Esophagus muscularis mucosa (tissue), 4 donors: ENCODE data around the gene CLASRP. TPM values are rescaled to one million over a fixed set of nuclear protein-coding genes. Genes with fewer than 3 reads are reported as not detected.

ENCODE experiments used
- DNase-seq: peaks from one replicate; pipeline ENCODE4 v3.0.0-alpha.2; 2017; ENCODE audit errors: extremely low spot score
- H3K27ac ChIP-seq, 4 donors: fragments of 200-600 bp; sonication (generic); replicated peaks in 1 of 4; 1 replicate in 3 of 4; 2 replicates in 1 of 4; pipeline ENCODE4 v1.5.1; 2016 to 2019; ENCODE audit warnings: mild to moderate bottlenecking in 1 of 4
- H3K27me3 ChIP-seq, 4 donors: fragments of 200-600 bp; sonication (generic); one replicate each; pipeline versions ENCODE4 v1.5.1 to v1.6.0; 2016 to 2019
- H3K36me3 ChIP-seq, 4 donors: fragments of 200-600 bp; sonication (generic); one replicate each; pipeline ENCODE4 v1.5.1; 2016 to 2019
- H3K4me1 ChIP-seq, 4 donors: fragments of 200-600 bp; sonication (generic); one replicate each; pipeline ENCODE4 v1.5.1; 2016 to 2019
- H3K4me3 ChIP-seq, 4 donors: fragments of 200-600 bp; sonication (generic); 1 replicate in 2 of 4; 2 replicates in 2 of 4; pipeline ENCODE4 v1.5.1; 2016 to 2019; ENCODE audit warnings: mild to moderate bottlenecking in 4 of 4, moderate library complexity in 1 of 4
- H3K9me3 ChIP-seq, 4 donors: fragments of 200-600 bp; sonication (generic); 1 replicate in 3 of 4; 2 replicates in 1 of 4; pipeline ENCODE4 v1.5.1; 2016 to 2019
- EP300 ChIP-seq: sonication (generic); formaldehyde crosslinking; IDR thresholded peaks from one replicate; pipeline ENCODE4 v1.6.1; 2017; ENCODE audit warnings: antibody characterized with exemption
- POLR2A ChIP-seq: fragments of 450-650 bp; IDR thresholded peaks from one replicate; pipeline ENCODE4 v1.6.1; 2017; ENCODE audit warnings: antibody characterized with exemption, moderate library complexity, mild to moderate bottlenecking, low read depth
- POLR2AphosphoS5 ChIP-seq, 2 donors: sonication (generic); formaldehyde crosslinking; IDR thresholded peaks; one replicate each; pipeline ENCODE4 v1.6.1; 2017; ENCODE audit warnings: antibody characterized with exemption in 2 of 2
- WGBS: methylation state at CpG from one replicate; pipeline ENCODE4 v1.1.5; 2018; 5-methylcytosine and 5-hydroxymethylcytosine counted together
- intact Hi-C: fragments of 100-400 bp; cut with DNase I; formaldehyde crosslinking; loops from one replicate; pipeline ENCODE4 v1.15.1; 2023
- total RNA-seq, 4 donors: library from RNA; depleted of rRNA; stranded (reverse); fragments of >200 nt; gene quantifications; one replicate each; pipeline versions ENCODE4 v1.1.0 to v1.2.1, GENCODE V29; 2016
- TF ChIP-seq, protein P1 (sequence below), 3 experiments: fragments of 200-600 bp in 2 of 3; fragments of 450-650 bp in 1 of 3; sonication (generic) in 2 of 3; IDR thresholded peaks; one replicate each; pipeline ENCODE4 v1.5.1; 2017 to 2019; ENCODE audit warnings: antibody characterized with exemption in 3 of 3, mild to moderate bottlenecking in 2 of 3, moderate library complexity in 1 of 3

Gene CLASRP
- total RNA-seq, 4 donors from 2014 or later = 20.7 to 59.8 (median 32.9) TPM

GRCh38 chr19:45086480-45086879, 47.6 kb downstream of the CLASRP start:
- no peak overlapping the region for H3K27ac ChIP-seq
- TF ChIP-seq POLR2A = no peak
- TF ChIP-seq, protein P1, sequence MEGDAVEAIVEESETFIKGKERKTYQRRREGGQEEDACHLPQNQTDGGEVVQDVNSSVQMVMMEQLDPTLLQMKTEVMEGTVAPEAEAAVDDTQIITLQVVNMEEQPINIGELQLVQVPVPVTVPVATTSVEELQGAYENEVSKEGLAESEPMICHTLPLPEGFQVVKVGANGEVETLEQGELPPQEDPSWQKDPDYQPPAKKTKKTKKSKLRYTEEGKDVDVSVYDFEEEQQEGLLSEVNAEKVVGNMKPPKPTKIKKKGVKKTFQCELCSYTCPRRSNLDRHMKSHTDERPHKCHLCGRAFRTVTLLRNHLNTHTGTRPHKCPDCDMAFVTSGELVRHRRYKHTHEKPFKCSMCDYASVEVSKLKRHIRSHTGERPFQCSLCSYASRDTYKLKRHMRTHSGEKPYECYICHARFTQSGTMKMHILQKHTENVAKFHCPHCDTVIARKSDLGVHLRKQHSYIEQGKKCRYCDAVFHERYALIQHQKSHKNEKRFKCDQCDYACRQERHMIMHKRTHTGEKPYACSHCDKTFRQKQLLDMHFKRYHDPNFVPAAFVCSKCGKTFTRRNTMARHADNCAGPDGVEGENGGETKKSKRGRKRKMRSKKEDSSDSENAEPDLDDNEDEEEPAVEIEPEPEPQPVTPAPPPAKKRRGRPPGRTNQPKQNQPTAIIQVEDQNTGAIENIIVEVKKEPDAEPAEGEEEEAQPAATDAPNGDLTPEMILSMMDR (IDR thresholded peaks at IDR 0.05) = no peak
- TF ChIP-seq EP300 = no peak
- no peak for TF ChIP-seq POLR2AphosphoS5 (IDR thresholded peaks at IDR 0.05)
- peaks cover 7 to 10% (median 10%) of the 10 kb centered on the region in 4 donors for H3K4me1 ChIP-seq
- WGBS = 87% methylated on average over 4 of the region's 4 CpGs
- no peak for DNase-seq
- intact Hi-C loops = no loop called here
- H3K36me3 ChIP-seq = peaks cover 0 to 74% (median 45%) of the 10 kb centered on the region in 4 donors
- H3K27me3 ChIP-seq = no peaks in the 10 kb centered on the region
- no peaks in the 10 kb centered on the region for H3K9me3 ChIP-seq
- H3K4me3 ChIP-seq = no peak overlapping the region

GRCh38 chr19:45087531-45087930, 48.7 kb downstream of the CLASRP start:
- Histone ChIP-seq H3K4me1 (peaks cover 7 to 18% (median 18%) of the 10 kb centered on the region in 4 donors), H3K9me3 (no peaks in the 10 kb centered on the region), H3K4me3 (no peak overlapping the region), H3K36me3 (peaks cover 0 to 64% (median 36%) of the 10 kb centered on the region in 4 donors), H3K27me3 (no peaks in the 10 kb centered on the region), H3K27ac (no peak overlapping the region)
- TF ChIP-seq POLR2AphosphoS5 (IDR thresholded peaks at IDR 0.05) = no peak
- TF ChIP-seq, protein P1 (IDR thresholded peaks at IDR 0.05) = no peak
- no peak for TF ChIP-seq EP300
- no peak for TF ChIP-seq POLR2A
- 72% methylated on average over 11 of the region's 11 CpGs for WGBS
- intact Hi-C loops = no loop called here
- DNase-seq = no peak

DNA sequence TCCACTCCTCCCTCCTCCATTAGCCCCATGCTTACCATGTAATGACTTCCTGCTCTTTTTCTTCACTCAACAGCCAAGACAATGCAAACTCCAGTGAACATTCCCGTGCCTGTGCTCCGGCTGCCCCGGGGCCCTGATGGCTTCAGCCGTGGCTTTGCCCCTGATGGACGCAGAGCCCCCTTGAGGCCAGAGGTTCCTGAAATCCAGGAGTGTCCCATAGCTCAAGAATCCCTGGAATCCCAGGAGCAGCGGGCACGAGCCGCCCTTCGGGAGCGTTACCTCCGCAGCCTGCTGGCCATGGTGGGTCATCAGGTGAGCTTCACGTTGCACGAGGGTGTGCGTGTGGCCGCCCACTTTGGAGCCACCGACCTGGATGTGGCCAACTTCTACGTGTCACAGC, 51.2 kb downstream of the CLASRP start:
- WGBS = 88% methylated on average over 8 of the region's 17 CpGs
- no peak overlapping the region for H3K27ac ChIP-seq
- no peak overlapping the region for H3K4me3 ChIP-seq
- DNase-seq = no peak
- H3K36me3 ChIP-seq = peaks cover 0 to 45% (median 27%) of the 10 kb centered on the region in 4 donors
- intact Hi-C loops = loop anchor here (5.0 kb wide), 1 partner anchor 87 kb away; the partner anchor contains the start of genes BLOC1S3 and TRAPPC6A
- H3K4me1 ChIP-seq = peaks cover 23 to 36% (median 35%) of the 10 kb centered on the region in 4 donors
- no peaks in the 10 kb centered on the region for H3K9me3 ChIP-seq
- no peak for TF ChIP-seq EP300
- H3K27me3 ChIP-seq = no peaks in the 10 kb centered on the region

- peak overlapping the region; percentile 74 to 89 (median 86) for H3K27ac ChIP-seq
- H3K36me3 ChIP-seq = peaks cover 0 to 39% (median 22%) of the 10 kb centered on the region in 4 donors
- H3K27me3 ChIP-seq = no peaks in the 10 kb centered on the region
- 50% methylated on average over 5 of the region's 5 CpGs for WGBS
- intact Hi-C loops = loop anchor here (5.0 kb wide), 1 partner anchor 87 kb away; the partner anchor contains the start of genes BLOC1S3 and TRAPPC6A
- no peaks in the 10 kb centered on the region for H3K9me3 ChIP-seq
- H3K4me1 ChIP-seq = peaks cover 28 to 42% (median 40%) of the 10 kb centered on the region in 4 donors
- peak overlapping the region; percentile 90 to 98 (median 96) for H3K4me3 ChIP-seq
- no peak for DNase-seq
- TF ChIP-seq, protein P1 (IDR thresholded peaks at IDR 0.05) = no peak
- TF ChIP-seq EP300 (no peak), POLR2A (no peak), POLR2AphosphoS5 (IDR thresholded peaks at IDR 0.05) (no peak)
Measured at GRCh38 chr19:45090606-45091005, 51.8 kb downstream of the CLASRP start.

- H3K27me3 ChIP-seq = no peaks in the 10 kb centered on the region
- no peak for TF ChIP-seq POLR2A
- TF ChIP-seq EP300 = no peak
- TF ChIP-seq, protein P1 (IDR thresholded peaks at IDR 0.05) = peak in 1 of 3 experiments; percentile 6
- TF ChIP-seq POLR2AphosphoS5 (IDR thresholded peaks at IDR 0.05) = peak; percentile 84 to 94
Measured at GRCh38 chr19:45091031-45091923, 52.4 kb downstream of the CLASRP start.

More at GRCh38 chr19:45091031-45091923, 52.4 kb downstream of the CLASRP start:
- peak overlapping the region; percentile 85 to 91 (median 88) for H3K27ac ChIP-seq
- H3K36me3 ChIP-seq = peaks cover 0 to 34% (median 20%) of the 10 kb centered on the region in 4 donors
- H3K4me1 ChIP-seq = peaks cover 35 to 49% (median 47%) of the 10 kb centered on the region in 4 donors
- peak overlapping the region; percentile 90 to 98 (median 96) for H3K4me3 ChIP-seq
- whole genome bisulfite sequencing = 11% methylated on average over 34 of the region's 64 CpGs
- H3K9me3 ChIP-seq = no peaks in the 10 kb centered on the region
- intact Hi-C loops = loop anchor here (5.0 kb wide), 1 partner anchor 86 kb away; the partner anchor contains the start of genes BLOC1S3 and TRAPPC6A
- DNase-seq = peak; percentile 99
